GM18526 (cell line): ENCODE measurements around the gene RTRAF.

Source experiments
- POLR2A ChIP-seq: IDR thresholded peaks from 3 replicates; pipeline ENCODE4 v1.6.1; 2011; ENCODE audit not compliant: insufficient read length; ENCODE audit errors: extremely low read depth

RTRAF gene

GRCh38 chr14:51978681-51979085, 10.7 kb upstream of the RTRAF start:
- TF ChIP-seq POLR2A = no peak

DNA sequence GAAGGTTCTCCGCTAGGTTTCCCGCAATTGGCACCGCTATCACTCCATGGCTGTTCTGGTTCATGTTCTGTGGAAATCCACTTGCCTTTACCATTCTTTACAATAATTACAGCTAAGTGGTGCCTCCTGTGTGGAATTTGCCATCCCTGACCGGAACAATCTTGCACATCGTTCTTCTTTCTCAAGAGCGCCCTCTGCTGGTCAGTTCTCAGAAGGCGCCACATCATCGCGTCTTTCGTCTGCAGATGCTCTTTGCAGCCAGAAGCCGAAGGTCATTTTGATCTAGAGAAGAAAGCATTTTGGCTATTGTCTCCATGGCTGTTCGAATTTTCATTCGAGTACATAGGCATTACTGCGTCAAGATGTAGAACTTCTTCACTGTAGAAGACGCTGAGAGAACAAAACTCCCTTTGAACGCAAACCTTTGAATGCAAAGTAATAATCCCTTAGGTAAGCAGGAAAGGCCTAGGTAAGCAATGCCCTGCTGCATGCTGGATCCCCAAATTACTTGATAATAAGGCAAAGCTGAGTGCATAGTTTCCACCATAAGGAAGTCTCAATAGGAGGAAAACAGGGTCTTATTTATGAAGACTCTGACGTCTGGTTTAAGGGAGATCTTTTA, 10.1 kb upstream of the RTRAF start:
- no peak for TF ChIP-seq POLR2A

GRCh38 chr14:51981218-51981854, 8.0 kb upstream of the RTRAF start:
- TF ChIP-seq POLR2A = no peak

- no peak for TF ChIP-seq POLR2A
Observed at GRCh38 chr14:51988221-51988620, 1.1 kb upstream of the RTRAF start.

DNA sequence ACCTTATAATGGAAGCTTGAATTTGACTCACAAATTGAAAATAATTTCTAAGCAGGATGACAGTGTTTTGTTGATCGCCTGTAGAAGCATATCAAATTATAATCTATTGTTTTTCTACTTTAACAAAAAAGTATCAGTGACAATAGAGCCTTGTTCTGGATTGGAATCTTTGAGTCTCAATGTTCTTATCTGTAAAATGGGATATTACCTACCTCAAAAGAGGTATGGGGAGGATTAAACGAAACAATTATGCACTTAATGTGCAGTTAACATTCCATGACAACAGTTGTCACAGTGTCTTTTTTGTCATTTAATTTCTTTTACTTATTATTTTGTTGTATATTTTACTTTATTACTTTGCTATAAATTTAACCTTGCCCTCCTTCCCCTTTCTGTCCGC, 1.1 kb downstream of the RTRAF start:
- no peak for TF ChIP-seq POLR2A

GRCh38 chr14:51993285-51993920, 4.1 kb downstream of the RTRAF start:
- no peak for TF ChIP-seq POLR2A

DNA sequence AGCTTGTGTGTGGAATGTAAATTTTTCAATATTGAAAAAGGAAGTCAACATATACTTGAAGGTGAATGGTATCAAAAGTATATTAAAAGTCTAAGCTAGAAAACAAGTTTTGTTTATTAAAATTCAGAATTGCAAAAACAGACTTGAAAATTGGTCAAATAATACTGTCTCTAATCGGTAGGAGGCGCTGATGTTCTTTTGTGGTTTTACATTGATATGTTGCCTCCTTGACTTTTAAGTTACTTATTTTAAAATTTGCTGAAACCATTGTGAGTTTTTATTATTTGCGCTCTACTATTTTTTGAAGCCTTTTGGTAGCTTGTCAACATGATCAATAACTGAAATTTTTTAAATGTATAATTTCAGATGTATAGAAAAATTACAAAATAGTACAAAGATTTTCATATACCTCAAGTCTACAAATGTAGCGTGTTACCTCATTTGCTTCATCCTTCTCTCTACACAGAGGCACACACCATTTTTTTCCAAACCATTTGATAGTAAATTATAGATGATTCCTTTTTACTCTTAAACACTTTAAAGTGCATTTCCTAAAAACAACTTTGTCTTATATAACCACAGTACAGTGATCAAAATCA, 6.9 kb downstream of the RTRAF start:
- TF ChIP-seq POLR2A = no peak

DNA sequence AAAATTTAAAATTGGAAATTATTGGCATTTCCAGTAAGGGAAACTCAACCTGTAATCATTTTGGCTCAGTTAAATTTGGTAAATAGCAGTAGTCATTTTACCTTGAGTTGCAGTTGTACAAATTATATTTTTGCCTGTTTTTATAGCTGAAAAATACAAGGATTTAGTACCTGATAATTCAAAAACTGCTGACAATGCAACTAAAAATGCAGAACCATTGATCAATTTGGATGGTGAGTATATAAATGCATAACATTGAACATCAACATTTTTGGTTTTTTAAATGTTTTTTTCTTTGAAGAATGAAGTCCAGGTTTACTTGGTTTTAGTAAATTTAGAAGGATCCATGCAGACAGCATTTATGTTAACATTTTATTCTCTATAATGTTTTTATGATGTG, 9.0 kb downstream of the RTRAF start:
- no peak for TF ChIP-seq POLR2A

DNA sequence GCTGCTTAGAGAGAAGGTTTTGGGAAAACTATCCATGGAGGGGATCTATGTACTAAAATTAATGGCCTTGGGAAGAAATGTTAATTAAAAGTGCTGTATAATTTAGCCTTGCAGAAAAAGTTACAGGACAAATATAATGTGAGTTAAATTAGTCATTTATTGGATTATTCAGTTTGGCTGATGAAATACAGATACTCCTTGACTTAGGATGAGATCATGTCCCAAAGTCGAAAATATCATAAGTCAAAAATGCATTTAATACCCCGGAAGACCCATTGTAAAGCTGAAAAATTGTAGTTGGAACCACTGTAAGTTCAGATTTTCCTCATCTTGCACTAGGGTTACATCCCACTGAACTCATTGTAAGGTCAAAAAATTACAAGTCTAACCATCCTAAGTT, 9.7 kb downstream of the RTRAF start:
- TF ChIP-seq POLR2A = no peak

DNA sequence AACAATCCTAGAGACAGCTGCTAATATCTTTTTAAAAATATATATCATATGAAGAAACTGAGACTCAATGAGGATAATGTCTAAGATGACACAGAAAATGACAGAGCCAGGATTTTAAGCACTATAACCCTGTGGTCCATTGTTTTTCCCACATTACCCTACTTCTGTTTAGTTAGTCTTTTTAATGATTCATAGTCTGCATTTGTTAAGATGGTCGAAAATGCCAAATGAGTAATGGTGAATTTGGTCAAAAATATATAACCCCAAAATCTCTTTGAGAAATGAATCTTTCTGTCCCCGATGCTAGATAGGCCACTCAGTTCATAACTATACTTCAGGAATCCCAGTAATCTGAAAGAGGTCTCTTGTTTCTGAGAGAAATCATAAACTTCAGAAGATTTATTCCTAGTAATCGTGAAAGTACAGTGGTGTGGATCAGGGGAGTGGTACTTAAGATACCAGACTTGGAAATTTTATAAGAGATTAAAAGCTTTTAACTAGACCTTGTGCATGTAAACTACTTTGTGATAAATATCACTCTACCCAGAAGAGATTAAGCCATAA, 10.8 kb downstream of the RTRAF start:
- no peak for TF ChIP-seq POLR2A

GRCh38 chr14:52000696-52001095, 11.3 kb downstream of the RTRAF start:
- no peak for TF ChIP-seq POLR2A

GRCh38 chr14:52002542-52002941, 13.2 kb downstream of the RTRAF start:
- TF ChIP-seq POLR2A = no peak

DNA sequence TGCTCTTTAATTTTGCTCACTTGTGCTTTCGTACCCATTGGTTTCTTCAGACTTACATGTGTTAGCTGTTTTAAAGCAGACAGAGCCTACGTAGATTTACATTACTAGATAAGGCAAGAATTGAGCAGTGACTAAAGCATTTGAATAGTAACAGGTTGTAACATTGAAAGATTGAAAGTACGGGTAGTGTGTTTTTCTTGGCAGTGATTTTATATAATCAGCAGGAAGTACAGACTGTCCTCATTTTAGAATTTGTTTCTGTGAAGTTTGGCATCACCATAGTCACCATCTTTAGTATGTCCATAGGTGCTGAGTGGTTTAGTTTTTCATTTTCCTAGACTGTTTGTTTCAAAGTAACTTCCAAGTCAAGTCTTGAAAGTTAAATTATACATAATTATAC, 14.0 kb downstream of the RTRAF start:
- no peak for TF ChIP-seq POLR2A

DNA sequence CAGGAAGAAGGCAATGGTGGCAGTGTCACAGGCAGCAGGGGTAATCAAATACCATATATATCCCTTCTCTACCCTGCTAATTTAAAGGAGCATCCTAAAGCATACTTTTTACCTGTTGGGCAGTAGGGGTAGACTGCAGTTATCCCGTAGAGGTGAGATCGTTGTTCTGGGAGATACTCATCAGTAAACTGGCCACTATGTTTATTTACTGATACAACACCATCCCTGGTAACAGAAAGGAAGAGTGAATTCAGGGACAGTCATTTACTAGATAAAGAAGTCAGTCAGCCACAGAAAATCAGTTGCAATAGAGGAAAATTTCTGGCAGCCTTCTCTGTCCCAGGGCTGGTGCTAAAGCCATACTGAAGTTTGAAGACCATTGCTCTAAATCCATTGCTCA, 16.3 kb downstream of the RTRAF start:
- no peak for TF ChIP-seq POLR2A

DNA sequence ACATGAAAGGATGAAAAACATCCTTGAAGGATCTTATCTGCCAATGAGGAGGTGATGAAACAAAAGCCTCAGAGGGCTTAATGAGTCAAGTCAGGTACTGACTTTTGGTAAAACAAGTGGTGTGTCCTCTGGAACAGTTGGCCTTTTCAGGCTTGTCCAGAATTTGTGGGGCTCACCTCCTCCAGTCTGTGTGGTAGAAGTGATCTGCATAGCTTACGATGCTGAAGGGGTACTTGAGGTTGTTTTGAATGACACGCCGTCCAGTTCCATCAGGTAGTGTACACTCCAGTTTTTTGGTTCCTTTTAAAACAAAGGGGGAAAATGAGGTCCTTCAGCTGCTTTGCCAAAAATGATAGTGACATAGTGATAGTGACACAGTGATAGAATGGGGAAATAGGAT, 17.0 kb downstream of the RTRAF start:
- TF ChIP-seq POLR2A = no peak

DNA sequence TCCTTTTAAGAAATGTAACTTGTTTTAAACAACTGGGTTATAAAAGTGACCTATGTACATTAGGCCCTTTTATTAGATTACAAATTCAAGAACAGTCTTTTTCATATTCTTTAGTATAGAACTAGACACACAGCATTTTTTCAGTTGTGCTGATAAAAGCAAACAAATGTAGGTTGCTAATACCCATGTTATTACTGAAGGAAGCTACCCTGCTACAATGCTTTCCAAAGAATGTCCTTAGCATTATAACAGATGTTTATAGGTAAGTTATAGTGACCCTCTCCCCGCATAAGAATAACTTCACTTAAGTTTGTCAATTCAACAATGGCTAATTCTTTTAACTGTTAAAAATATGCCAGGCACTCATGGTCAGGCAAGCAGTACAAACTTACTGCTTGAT, 17.9 kb downstream of the RTRAF start:
- no peak for TF ChIP-seq POLR2A
